ENCODE results near the gene SH3RF3.
A peak's percentile ranks its signal among the peaks of the same experiment; 100 is the strongest.

The SH3RF3 gene

DNA sequence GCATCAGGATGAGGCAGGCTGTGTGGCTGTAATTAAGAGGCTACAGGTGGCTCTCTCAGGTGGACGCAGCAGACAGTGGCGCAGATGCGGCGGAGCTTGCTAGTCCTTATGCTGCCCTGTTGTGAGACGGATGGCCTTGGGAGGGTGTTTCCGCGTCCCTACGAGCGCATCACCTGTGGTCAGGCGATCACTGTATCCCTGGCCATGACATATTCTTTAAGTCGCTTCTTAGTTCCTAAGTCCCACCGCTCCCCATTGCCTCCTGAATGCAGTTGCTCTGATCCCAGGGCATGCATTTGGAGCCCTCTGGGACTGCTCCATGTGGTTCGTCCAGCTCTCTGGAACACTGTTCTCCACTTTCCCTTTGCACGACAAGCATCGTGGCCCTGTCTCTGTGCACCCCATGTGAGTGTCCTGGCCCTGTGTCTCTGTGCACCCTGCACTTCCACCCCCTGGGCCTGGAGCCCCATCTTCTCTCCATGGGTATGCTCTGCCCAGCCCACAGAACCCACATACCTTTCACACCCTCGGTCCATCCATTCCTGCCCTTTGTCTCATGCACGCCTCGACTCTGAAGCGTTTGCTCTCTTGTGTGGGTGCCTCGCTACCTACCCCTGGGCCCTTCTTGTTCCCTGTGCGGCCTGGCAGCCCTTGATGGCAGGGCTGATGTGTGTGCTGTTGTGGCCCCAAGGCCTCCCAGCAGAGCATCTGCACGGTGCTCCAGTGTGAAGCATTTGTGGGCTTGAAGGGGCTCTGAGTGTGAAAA is 74.4 kb downstream of the SH3RF3 start:
- no peak for DNase-seq

DNA sequence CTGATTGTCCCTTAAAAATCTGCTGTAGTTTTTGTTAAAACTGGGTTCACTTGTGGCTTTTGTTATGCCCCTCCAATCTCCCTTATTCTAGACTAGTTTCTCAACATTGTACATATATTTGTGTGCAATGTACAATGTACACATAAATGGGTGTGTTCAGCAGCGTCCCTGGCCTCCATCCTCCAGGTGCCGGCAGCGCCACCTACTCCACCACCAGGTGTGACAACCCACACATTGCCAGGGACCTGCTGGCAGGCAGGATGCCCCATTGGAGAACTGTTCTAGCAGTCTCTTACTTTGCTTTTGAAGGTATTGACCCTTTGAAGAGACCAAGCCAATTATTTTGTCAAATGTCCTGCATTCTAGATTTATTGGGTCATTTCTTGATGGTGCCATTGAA is 75.4 kb downstream of the SH3RF3 start:
- no peak for DNase-seq

DNA sequence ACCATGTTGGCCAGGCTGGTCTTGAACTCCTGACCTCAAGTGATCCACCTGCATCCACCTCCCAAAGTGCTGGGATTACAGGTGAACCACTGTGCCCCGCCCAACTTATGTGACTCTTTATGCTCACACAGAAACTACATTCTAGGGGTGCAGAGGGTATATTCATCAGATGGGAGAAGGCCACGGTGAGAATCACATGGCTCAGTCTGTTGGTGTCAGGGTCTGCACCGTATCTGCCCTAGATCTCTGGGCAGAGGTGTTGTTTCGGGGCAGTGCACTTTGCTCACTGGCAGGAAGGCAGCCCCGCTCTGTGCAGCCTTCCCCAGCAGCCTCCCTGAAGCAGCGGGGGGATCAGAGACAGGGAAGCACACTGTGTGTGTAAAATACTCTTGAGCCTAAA is 76.4 kb downstream of the SH3RF3 start:
- DNase-seq, result no peak

DNA sequence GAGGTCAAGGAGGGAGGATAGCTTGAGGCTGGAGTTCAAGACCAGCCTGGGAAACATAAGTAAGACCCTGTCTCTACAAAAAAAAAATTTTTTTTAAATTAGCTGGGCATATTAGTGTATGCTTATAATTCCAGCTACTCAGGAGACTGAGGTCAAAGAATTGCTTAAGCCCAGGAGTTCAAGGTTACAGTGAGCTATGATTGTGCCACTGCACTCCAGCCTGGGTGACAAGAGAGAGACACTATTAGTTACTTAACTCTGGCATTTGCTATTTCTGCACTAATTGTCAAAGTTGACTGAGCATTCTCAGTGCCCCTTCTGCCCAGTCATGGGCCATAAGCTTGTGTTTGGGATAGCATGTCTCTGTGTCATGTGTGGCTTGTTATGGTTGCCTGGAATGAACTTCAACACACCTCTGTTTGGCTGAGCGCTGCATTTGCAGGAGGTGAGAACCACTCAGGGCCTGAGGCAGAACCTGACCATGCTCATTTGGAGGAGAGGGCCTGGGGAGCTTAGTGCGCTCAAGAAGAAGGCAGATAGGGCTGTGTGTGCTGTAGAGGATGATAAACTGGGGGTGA is 77.7 kb downstream of the SH3RF3 start:
- DNase-seq, result no peak

DNA sequence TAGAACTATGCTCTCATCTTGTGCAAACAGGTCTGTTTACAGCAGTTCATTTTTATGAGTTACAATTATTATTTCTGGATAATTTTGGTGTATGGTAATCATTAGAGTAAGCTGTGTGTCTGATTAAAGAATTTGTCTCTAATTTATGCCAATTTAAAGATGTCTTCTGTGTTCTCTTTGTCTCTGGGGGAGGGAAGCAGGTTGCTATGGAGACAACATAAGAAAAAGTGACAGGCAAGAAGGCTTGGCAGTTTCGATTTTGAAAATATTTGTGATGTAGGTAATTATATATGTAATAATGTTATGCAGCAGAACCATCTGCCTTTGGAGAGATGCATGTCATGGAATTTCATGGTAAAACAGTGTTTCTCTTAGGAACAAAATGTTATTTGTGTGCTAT is 78.2 kb downstream of the SH3RF3 start:
- no peak for DNase-seq

DNA sequence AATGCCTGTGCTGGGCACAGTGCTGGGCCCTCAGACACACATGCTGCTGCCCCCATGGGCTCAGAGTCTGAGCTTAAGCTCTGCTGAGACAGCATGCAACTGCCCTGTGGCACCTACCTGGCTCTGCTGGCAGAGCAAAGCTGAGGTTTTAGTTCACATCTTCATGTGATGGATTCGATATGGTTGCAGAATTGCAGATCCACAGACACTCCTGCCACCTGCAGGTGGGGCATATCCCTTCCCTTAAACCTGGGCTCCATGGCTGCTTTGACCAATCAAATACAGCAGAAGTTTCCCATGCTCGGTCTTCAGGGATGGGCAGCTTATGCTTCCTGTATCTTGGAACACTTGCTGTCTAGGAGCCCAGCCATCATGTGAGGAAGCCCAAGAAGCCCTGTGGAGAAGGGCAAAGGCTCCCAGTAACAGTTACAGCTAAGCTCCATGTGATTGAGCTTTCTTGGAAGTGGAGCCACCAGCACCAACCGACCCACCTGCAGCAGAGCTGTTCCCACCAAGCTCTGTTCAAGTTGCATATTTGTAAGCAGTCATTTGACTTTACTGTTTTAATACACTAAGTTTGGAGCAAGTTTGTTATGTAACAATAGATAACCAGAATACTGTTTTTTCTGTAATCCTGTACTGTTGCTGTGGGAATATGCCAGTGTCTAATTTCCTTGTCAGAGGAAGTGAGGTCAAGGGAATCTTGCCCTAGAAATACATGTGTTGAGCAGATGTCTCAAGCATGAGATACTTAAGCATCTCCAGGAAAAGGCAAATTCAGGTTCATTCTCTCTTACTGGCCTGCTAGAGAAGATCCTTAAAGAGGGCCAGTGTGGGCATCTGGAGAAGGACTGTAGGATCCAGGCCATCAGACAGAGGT is 79.3 kb downstream of the SH3RF3 start:
- DNase-seq, result no peak

DNA sequence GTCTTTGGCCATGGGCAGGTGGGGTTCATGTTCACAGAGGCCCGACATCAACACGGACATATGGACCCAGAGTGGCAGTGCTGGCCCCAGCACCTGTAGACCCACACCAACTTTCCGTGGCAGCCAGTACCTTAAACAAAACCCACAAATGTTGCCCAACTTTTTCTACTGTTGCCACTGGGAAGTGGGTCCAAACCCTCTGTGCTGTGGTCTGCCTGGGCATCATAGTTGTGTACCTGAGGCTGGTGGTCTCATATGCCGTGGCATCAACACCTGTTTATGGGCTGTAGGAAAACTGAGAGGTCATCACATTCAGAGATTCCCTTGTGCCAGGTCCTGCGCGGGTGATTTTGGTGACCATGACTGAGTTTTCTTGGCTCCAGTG is 79.9 kb downstream of the SH3RF3 start:
- DNase-seq, result no peak

DNA sequence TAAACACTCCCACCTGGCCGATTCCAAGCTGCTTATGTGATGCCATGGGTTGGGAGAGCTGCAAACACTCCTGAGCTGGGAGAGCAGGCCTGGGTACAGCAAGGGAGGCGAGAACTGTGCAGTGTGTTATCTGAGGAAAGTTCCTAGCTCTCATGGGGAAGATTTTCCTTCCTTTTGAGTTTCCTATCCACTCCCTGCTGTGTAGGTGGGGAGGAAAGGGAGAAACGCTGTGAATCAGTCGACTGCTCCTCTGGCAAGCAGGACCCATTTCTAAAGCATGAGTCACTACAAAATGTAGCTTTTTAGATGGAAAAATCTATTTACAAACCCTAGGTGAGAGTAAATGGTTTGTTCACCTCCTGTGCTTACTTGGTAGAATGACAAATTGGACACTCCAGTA is 80.4 kb downstream of the SH3RF3 start:
- peak in 1 of 2 experiments; percentile 8 for DNase-seq

DNA sequence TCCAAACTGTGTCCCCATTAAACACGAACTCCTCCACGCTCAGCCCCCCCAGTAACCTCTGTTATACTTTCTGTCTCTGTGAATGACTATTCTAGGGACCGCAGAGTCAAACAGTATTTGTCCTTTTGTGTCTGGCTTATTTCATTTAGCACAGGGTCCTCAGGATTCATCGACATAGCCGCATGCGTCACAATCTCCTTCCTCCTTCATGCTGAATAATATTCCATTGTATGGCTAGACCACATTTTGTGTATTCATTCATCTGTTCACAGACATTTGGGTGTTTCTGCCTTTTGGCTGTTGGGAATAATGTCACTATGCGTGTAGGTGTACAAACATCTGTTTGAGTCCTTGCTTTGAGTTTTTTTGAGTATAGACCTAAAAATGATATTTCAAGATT is 80.9 kb downstream of the SH3RF3 start:
- DNase-seq, result no peak

DNA sequence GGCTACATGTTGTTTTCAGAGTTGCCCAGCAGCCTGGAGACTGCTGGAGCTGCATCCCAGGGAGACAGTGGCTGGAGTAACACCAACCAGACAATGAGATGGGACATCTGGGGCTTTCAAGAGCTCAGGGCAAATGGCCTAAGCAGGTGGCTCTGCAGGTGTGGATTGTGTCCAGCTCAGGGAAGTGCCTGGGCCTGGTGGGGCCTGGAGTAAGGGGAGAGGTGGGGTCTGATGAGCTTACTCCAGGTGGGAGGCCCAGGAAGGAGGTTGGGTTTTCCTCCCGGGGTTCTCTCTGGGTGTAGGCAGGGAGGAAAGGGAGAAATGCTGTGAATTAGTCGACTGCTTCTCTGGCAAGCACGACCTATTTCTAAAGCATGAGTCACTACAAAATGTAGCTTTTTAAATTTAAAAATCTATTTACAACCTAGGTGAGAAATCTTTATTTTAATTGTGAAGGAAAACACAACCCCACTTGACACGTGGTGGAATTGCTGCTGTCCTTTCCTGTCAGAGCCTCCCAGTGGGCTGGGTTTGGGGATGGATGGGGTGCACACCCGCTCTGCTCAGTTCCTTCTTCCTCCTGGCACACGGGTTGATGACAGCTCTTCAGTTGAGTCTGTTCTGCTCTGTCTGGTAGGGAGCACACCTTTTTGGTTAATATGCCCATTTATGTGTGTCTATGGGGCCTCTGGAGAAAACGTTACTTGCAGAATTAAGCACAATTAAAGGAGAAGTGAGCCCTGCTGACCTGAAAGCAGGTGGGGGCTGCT is 81.6 kb downstream of the SH3RF3 start:
- DNase-seq, result no peak

DNA sequence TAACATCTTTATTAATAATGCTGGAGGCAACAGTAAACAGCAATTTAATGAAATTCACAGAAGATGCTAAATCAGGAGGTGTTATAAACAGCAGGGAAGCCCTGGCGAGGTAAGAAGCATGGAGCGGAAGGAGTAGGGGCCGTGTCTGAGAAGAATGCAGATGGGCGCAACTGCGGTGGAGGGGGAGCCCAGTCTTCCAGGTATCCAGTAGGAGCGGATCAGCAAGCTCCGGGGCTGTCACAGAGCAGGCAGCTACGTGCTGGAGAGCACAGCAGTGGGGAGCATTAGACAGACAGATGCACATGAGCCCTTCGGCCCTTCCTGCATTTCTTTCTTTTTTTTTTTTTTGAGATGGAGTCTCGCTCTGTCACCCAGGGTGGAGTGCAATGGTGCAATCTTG is 82.3 kb downstream of the SH3RF3 start:
- DNase-seq, result no peak

DNA sequence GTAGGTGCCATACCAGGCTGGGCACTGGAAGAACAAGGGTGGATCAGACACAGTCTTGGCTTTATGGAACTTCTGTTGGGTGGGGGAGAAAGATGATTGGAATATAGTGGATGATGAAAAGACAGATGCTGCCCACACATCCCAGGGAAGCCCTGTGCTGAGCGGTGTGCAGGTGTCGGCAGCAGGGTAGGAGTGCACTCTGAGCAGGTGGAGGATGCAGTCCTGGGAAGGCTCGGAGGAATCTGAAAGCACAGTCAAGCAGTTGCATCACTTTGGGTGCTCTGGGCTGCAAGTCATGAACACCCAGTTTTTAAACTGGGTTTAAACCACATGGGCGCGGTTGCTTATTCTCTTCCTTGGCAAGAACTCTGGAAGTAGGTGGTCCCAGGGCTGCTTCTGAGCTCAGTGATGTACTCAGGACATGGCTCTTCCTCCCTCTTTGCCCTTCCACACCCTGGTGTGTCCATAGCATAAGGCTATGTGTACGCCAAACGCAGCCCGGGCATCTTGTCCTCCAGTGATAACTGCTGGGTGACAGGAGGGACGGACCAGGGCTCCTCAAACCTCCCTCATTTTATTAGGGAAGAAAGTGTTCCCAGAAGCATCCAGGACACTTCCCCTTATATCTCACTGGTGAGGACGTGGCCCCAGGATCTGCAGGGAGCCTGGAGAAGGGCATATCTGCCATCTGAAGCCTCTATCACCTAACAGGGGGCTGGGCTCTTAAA is 84.0 kb downstream of the SH3RF3 start:
- no peak for DNase-seq

DNA sequence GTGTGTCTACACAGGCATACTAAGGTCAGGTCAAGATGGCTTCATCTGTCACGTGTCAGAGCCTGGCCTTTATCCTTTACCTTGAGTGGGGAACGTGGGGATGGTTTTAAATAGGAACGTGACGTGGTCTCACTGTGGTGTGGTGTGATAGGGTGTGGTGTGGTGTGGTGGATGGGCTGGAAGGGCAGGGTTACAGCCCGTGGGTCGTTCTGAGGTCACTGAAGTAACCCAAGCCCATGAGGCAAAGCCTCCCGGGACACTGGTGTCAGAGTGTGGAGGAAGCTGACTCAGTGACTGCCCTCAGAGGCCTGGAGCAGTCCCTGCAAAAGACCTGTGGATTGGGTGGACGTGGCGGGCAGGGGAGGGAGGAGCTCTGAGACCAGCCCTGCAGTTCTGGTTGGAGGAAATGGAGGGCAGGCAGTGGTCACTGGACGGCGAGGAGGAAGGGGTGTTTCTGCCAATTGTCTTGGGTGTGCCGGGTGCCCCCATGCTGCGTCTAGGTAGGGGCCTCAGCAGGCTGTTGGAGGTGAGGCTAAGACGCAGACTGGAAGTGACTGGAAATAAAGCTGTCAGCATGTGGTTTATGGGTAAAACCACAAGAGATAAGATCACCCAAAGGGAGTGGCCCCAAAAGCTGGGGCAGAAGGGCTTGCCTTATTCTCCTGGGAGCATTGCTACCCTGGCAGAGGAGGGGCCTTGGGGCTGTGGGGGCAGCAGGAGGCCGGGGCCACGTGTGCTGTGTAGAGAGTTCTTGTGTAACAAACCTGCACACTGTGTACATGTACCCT is 84.8 kb downstream of the SH3RF3 start:
- no peak for DNase-seq

DNA sequence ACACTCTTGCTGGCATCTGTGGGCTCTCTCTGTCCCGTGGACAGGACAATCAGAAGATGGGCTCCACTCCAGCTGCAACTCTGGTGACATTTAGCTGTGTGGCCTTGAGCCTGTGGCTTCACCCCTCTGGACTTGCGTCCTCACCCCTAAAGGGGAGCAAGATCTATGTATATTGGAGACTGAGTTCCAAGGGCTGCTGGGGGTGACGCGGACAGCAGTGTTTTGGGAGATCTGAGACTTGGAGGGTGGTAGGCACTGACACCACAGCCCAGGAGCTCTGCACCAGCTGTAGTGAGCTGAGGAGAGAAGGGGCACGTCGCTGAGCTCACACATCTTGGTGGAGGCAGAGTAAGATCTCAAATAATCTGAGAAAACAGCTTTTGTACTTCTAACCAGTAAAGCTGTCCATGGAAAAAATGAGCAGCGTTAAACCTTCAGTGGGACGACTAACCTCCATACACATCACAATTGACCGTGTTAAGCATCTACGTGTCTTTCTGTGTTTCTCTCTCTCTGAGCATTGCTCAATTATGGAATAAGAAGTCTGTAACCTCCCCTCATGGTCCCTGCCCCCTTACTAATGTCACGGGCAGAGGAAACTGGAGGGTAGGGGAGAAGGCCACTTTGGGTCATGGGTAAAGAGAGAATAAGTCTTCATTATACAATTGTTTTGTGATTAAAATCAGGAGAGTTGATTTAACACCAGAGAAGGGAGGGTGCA is 85.8 kb downstream of the SH3RF3 start:
- DNase-seq, result no peak

DNA sequence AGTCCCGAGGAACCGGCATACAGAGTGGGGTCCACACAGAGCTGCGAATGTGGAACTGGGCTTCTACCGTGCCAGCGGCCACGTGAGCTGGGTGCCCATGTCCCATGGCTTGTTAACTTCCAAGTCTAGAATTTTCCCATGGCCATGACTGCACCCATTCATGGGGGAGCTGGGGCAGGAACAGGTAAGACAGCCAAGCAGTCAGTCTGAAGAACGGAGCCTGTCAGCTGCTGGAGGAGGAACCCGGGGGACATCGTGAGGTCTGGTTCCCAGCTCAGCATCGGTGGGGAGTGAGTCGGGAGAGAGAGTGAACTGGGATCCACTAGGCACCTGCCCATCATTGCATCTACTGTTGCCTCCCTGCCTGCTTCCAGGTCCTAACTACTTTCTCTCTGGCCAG is 86.9 kb downstream of the SH3RF3 start:
- no peak for DNase-seq

DNA sequence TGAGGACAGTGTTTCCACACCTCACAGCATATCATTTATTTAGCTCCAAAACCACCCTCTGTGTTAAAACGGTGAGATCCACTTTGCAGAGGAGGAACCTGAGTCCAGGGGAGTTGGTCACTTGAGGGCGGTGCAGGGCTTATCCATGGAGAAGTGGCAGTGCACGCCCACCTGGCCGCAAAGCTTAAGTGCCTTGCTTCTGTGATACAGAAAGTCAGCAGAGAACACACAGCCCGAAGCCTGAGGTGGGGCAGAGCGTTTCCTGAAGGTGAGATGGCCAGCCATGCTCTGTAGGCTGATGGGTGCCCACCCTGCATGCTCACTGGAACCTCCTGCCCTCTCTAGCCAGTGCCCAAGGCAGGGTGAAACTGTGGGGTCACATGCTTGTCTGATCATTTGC is 87.3 kb downstream of the SH3RF3 start:
- no peak for DNase-seq

DNA sequence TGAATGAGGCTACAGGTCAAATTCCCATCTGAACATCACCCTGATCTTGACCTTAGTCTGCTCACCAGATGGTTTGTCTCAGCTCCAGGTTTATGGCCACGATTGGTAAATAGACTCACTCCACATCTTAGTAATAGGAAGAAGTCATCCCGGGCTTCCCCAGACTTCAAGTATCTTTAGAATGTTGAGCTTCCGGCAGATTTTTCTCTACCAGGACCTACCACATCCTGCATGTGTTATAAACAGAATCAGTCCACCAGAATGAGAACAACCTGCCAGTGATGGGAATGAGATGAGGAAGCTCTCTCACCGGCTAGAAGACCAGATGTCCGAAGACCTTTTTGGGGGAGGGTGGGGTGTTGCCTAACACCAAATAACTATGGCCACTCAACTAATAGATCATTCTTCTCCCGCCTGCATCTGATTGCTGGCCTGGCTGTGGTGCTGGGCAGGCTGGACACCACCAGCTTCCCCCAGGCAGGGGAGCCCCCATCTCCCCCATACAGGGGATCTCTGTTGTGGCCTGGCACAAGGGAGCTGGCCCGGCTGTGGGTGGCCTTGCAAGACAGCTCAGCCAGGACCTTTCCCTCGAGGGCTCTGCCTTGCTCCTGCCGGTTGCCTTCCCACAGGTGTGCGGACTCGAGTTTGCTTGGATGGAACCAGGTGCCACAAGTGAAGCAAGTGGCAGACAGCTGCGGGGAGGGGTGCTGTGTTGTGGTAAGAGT is 88.5 kb downstream of the SH3RF3 start:
- DNase-seq, result no peak

DNA sequence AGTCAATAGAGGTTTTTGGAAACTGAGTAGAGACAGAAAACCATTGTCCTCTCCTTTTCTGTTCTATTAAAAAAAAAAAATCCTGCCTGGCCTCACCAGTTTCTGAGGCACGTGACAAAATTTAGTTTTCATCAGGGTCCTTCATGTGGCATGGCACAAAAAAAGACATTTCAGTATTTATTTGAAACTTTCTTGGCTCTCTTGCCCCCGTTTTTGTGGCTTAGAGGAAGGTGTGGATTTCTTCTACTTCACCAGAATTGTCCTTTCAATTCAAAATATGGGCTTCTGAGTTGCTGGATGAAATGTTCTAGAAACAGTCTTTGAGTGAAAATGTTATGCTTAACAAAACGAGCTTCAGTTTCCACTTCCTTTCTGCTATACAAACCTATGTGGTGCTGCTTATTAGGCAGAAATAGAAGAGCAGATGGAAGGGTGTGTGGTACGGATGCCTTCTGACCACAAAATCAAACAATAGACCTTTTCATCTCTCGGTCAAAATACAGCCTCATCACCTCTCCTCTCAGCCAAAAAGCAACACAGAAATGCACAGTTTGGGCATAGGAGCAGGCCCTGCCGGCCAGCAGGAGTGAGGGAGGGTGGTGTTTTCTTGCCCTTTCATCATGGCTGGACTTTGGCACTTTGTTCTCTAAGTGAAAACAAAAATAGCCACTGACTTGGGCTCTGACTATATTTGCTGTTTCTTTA is 89.2 kb downstream of the SH3RF3 start:
- DNase-seq, result peak in 1 of 2 experiments; percentile 23

DNA sequence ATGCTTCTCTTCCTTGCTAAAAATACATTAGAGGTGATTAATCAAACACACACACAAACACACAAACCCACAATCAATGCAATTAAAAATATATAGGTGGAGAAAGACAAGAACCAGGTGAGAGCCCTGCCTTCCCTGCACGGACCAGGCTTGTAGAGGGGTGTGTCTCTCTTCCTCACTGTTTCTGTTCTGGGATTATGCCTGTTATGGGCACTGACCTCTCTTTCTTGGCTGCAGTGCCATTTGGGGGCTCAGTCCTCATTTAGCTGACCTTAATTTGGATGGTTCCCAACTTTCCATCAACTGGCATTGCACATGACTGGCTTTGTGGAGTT is 89.8 kb downstream of the SH3RF3 start:
- no peak for DNase-seq

DNA sequence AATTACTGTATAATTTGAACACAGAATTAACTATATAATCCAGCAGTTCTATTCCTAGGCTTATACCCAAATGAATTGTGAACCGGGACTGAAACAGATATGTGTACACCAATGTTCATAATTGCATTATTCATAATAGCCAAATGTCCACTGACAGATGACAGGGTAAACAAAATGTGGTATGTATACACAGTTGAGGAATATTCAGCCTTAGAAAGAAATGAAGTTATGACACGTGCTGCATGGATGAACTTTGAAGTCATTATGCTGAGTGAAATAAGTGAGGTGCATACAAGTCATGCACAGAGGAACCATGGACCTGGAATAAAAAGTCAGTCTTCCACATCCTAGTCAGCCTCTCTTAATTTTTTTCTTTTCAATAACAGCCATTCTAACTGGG is 91.9 kb downstream of the SH3RF3 start:
- no peak for DNase-seq

All from NCI-H446 (cell line).